ENCODE data around the gene HEATR1.

The HEATR1 gene

DNA sequence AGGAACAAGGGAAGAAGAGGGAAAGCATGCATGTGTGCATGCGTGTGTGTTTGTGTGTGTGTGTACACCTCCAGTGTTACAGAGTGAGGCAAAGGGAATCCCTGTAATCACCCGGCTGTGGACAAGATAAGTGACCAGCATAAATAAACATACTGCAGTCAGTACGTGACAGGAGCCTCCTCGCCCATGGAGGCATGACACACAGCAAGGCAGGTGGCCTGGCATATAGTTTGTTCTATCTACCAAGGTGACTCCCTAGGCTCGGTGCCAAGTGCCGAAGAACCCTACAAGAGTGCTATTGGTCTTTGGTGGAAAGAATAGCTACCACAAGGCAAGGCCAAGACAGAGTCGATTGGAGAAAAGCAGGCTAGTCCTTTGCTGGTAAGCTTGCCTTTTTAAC, 31.7 kb upstream of the HEATR1 start:
- DNase-seq (ENCODE audit: low read depth): no peak
- no peak overlapping the region for H3K4me3 ChIP-seq (ENCODE audit: low read length)

DNA sequence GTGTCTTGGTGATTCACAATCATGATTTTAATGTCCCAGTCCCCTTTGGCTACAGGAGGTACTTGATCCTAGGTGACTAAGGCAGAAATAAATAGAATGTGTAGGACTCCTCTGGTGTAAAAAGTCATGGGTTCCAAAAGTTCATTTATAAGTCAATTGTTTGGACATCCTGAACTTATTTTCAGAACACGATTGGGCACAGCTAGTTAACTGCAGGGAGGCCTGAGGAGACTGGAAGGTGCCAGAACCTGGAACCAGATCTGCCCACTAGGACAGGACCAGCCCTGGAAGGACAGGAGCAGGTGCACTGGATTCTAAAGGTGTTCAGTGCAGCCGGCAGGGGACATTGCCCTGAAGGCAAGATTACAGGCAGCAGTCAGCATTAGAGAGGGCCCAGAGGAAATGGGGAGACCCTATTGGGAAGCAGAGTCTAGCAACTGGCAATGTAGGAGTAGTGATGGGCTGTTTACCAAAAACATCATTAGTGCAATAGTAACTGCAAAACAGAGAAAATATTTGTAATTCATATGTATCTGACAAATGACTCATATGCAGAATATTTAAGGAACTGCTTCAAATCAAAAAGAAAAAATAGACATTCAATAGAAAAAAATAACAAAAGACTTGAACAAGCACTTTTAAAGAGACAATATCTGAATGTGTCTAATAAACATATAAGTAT, 23.6 kb upstream of the HEATR1 start:
- no peak for DNase-seq (ENCODE audit: low read depth)
- TF ChIP-seq, protein P1, sequence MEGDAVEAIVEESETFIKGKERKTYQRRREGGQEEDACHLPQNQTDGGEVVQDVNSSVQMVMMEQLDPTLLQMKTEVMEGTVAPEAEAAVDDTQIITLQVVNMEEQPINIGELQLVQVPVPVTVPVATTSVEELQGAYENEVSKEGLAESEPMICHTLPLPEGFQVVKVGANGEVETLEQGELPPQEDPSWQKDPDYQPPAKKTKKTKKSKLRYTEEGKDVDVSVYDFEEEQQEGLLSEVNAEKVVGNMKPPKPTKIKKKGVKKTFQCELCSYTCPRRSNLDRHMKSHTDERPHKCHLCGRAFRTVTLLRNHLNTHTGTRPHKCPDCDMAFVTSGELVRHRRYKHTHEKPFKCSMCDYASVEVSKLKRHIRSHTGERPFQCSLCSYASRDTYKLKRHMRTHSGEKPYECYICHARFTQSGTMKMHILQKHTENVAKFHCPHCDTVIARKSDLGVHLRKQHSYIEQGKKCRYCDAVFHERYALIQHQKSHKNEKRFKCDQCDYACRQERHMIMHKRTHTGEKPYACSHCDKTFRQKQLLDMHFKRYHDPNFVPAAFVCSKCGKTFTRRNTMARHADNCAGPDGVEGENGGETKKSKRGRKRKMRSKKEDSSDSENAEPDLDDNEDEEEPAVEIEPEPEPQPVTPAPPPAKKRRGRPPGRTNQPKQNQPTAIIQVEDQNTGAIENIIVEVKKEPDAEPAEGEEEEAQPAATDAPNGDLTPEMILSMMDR (IDR thresholded peaks at IDR 0.05; ENCODE audit: insufficient read depth, low read depth, low read length, missing control alignments): no peak
- no peak overlapping the region for H3K4me3 ChIP-seq (ENCODE audit: low read length)

More for the DNA sequence above, 31.7 kb upstream of the HEATR1 start:
- TF ChIP-seq, protein P1 (IDR thresholded peaks at IDR 0.05; ENCODE audit: insufficient read depth, low read depth, low read length, missing control alignments): no peak

DNA sequence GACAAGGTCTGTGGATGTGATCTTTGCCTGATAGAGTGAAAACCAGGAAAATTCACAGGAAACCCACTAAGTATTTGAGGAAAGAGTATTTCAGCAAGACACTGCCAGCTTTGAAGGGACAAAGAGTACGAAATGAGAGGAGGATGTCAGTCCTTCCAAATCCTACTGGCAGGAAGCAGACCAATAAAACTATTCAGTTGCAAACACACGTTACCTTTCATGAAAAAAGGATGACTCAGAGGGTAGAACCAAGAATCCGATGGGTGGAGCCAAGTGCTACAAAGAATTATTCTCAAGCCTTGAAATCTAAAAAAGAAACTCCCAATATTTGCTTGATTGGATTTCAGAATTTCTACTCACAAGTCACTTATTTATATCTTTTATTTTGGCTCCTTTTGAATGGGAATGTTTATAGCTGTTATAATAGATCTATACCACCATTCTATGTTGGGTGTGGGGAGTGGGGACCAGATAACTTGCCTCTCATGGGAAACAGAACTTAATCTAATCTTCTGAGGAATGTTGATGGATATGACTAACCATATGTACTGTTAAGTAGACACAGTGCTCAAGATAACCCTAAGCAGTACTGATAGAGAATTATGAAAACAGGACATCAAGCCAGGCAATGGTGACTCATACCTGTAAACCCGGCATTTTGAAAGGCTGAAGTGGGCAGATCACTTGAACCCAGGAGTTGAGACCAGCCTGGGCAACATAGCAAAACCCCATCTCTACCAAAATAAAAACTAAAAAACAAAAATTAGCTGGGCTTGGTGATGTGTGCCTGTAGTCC, 19.3 kb upstream of the HEATR1 start:
- H3K4me3 ChIP-seq (ENCODE audit: low read length): no peak overlapping the region
- TF ChIP-seq, protein P1 (IDR thresholded peaks at IDR 0.05; ENCODE audit: insufficient read depth, low read depth, low read length, missing control alignments): no peak
- peak; percentile 25 for DNase-seq (ENCODE audit: low read depth)

DNA sequence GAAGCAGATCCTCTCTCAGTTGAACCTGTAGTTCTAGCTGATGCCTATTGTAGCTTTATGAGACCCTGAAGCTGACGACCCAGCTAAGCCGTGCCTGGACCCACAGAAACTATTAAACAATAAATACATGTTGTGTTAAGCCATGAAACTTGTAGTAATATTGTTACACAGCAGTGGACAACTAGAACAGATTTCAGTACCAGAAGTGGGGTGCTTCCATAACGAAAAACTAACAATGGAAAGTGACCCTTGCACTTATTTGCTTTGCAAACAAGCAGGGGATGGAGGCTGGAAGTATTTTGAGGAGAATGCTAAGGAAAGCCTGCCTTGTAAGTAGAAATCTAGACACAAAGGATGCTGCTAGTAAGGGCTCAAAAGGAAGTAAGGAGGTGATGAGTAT, 18.1 kb upstream of the HEATR1 start:
- H3K4me3 ChIP-seq (ENCODE audit: low read length): no peak overlapping the region
- DNase-seq (ENCODE audit: low read depth): no peak
- TF ChIP-seq, protein P1 (IDR thresholded peaks at IDR 0.05; ENCODE audit: insufficient read depth, low read depth, low read length, missing control alignments): no peak

DNA sequence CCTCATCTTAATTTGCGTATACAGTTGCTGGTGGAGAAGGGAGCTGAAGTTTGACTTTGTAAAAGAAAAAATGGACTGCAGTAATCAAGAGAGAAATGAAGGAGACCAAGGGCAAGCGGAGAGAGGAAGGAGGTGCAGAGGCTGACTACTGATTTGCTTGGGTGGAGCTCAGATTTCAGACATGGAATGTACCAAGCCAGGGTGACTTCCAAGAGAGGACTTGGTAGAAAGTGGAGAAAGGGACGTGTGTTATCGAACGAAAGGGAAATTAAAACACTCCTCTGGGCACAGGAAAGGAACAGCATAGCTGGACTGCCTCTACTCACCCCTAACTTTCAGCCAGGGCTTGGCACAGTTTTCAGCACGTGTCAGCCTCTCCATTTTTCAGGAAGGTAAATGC, 15.1 kb upstream of the HEATR1 start:
- no peak overlapping the region for H3K4me3 ChIP-seq (ENCODE audit: low read length)
- no peak for DNase-seq (ENCODE audit: low read depth)
- TF ChIP-seq, protein P1 (IDR thresholded peaks at IDR 0.05; ENCODE audit: insufficient read depth, low read depth, low read length, missing control alignments): no peak

DNA sequence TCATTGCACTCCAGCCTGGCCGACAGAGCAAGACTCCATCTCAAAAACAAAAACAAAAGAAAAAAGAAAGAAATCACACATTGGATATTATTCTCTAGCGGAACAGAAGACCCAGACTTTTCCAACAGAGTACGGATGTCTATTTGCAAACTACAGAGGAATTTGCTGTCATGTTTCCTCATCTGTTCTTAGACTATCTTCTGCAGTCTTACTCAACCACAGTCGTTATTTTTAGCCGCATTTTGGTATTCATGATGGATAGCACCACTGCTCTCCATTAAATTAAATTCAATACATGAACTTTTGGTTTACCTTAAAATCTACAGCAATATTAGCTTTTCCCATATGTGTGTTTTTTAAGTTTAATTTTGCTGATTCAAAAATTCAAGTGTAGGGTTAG, 14.2 kb upstream of the HEATR1 start:
- TF ChIP-seq, protein P1 (IDR thresholded peaks at IDR 0.05; ENCODE audit: insufficient read depth, low read depth, low read length, missing control alignments): no peak
- H3K4me3 ChIP-seq (ENCODE audit: low read length): no peak overlapping the region
- DNase-seq (ENCODE audit: low read depth): no peak

Data from epithelial cell of esophagus (primary cell).